IMR-90 (cell line): ENCODE results near the gene LEP.

Experiments
- RAD21 ChIP-seq: IDR thresholded peaks from 2 replicates; pipeline ENCODE4 v1.6.1; 2012; ENCODE audit warnings: low read length, improper control_type of control experiment
- TF ChIP-seq, protein P1 (sequence below): conservative IDR thresholded peaks from 2 replicates; pipeline ENCODE4 v1.5.1; 2012; ENCODE audit warnings: mild to moderate bottlenecking, low read depth, low read length, improper control_type of control experiment
- TF ChIP-seq, protein P2 (sequence below): fragments of 150-350 bp; IDR thresholded peaks from 2 replicates; pipeline ENCODE4 v1.6.1; 2017; ENCODE audit warnings: mild to moderate bottlenecking, antibody characterized with exemption, low read length, low read depth

DNA sequence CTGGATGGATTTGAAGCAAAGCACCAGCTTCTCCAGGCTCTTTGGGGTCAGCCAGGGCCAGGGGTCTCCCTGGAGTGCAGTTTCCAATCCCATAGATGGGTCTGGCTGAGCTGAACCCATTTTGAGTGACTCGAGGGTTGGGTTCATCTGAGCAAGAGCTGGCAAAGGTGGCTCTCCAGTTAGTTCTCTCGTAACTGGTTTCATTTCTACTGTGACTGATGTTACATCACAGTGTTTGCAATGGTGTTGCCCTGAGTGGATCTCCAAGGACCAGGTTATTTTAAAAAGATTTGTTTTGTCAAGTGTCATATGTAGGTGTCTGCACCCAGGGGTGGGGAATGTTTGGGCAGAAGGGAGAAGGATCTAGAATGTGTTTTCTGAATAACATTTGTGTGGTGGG is 14.2 kb downstream of the LEP start:
- TF ChIP-seq, protein P1, sequence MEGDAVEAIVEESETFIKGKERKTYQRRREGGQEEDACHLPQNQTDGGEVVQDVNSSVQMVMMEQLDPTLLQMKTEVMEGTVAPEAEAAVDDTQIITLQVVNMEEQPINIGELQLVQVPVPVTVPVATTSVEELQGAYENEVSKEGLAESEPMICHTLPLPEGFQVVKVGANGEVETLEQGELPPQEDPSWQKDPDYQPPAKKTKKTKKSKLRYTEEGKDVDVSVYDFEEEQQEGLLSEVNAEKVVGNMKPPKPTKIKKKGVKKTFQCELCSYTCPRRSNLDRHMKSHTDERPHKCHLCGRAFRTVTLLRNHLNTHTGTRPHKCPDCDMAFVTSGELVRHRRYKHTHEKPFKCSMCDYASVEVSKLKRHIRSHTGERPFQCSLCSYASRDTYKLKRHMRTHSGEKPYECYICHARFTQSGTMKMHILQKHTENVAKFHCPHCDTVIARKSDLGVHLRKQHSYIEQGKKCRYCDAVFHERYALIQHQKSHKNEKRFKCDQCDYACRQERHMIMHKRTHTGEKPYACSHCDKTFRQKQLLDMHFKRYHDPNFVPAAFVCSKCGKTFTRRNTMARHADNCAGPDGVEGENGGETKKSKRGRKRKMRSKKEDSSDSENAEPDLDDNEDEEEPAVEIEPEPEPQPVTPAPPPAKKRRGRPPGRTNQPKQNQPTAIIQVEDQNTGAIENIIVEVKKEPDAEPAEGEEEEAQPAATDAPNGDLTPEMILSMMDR, result no peak
- TF ChIP-seq, protein P2, sequence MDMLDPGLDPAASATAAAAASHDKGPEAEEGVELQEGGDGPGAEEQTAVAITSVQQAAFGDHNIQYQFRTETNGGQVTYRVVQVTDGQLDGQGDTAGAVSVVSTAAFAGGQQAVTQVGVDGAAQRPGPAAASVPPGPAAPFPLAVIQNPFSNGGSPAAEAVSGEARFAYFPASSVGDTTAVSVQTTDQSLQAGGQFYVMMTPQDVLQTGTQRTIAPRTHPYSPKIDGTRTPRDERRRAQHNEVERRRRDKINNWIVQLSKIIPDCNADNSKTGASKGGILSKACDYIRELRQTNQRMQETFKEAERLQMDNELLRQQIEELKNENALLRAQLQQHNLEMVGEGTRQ, result no peak
- TF ChIP-seq RAD21, result no peak
